ENCODE data around the gene KCTD10.

The KCTD10 gene

DNA sequence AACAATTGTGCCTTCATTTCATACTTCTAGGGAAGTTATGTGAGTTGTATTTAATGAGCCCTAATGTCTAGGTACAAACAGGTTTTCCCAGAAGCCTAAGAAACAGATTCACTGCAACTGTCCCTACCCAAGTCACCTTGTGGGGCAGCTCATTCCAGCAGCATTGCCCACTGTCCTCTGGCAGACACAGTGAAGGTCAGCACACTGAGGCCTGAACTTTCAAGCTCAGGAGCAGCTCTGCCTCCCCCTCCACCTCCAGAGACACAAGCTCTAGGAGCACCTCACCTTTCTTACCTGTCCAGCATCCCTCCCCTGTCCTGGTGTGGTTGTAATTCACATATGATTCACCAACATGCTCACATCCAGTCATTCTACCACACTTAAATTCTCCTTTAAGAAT is 16.0 kb upstream of the KCTD10 start:
- Histone ChIP-seq H3K27ac (ENCODE audit: low read length) (no peak overlapping the region), H3K4me3 (ENCODE audit: low read length) (no peak overlapping the region), H3K79me2 (ENCODE audit: low read length) (no peaks in the 10 kb centered on the region), H3K9ac (ENCODE audit: low read length) (no peak overlapping the region), H2AFZ (ENCODE audit: low read depth, low read length) (no peak overlapping the region), H3K27me3 (ENCODE audit: low read depth, low read length) (no peaks in the 10 kb centered on the region), H3K4me2 (ENCODE audit: low read length) (no peak overlapping the region), H3K4me1 (ENCODE audit: low read length) (no peaks in the 10 kb centered on the region), H3K9me3 (ENCODE audit: insufficient read depth, low read length) (no peaks in the 10 kb centered on the region), H4K20me1 (ENCODE audit: insufficient read depth, low read length) (no peaks in the 10 kb centered on the region), H3K36me3 (replicated peaks; ENCODE audit: low read depth, low read length) (peaks cover 30% of the 10 kb centered on the region)
- TF ChIP-seq EZH2phosphoT487 (IDR thresholded peaks at IDR 0.05; ENCODE audit: low read depth): no peak
- TF ChIP-seq, protein P1, sequence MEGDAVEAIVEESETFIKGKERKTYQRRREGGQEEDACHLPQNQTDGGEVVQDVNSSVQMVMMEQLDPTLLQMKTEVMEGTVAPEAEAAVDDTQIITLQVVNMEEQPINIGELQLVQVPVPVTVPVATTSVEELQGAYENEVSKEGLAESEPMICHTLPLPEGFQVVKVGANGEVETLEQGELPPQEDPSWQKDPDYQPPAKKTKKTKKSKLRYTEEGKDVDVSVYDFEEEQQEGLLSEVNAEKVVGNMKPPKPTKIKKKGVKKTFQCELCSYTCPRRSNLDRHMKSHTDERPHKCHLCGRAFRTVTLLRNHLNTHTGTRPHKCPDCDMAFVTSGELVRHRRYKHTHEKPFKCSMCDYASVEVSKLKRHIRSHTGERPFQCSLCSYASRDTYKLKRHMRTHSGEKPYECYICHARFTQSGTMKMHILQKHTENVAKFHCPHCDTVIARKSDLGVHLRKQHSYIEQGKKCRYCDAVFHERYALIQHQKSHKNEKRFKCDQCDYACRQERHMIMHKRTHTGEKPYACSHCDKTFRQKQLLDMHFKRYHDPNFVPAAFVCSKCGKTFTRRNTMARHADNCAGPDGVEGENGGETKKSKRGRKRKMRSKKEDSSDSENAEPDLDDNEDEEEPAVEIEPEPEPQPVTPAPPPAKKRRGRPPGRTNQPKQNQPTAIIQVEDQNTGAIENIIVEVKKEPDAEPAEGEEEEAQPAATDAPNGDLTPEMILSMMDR (IDR thresholded peaks at IDR 0.05; ENCODE audit: low read depth, low read length): no peak

DNA sequence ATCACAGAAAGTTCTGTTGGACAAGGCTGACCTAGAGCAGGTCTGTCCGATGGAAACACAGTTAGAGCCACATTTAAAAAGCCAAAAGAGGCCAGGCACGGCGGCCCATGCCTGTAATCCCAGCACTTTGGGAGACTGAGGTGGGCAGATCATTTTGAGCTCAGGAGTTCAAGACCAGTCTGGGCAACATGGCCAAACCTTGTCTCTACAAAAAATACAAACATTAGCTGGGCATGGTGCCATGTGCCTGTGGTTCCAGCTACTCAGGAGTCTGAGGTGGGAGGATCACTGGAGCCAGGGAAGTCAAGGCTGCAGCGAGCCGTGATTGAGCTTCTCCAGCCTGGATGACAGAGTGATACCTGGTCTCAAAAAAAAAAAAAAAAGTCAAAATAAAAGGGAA is 15.3 kb upstream of the KCTD10 start:
- Histone ChIP-seq H3K9ac (ENCODE audit: low read length) (no peak overlapping the region), H2AFZ (ENCODE audit: low read depth, low read length) (no peak overlapping the region), H3K9me3 (ENCODE audit: insufficient read depth, low read length) (no peaks in the 10 kb centered on the region), H3K4me2 (ENCODE audit: low read length) (no peak overlapping the region), H3K36me3 (replicated peaks; ENCODE audit: low read depth, low read length) (peaks cover 37% of the 10 kb centered on the region), H3K4me3 (ENCODE audit: low read length) (no peak overlapping the region), H3K27ac (ENCODE audit: low read length) (no peak overlapping the region), H3K79me2 (ENCODE audit: low read length) (no peaks in the 10 kb centered on the region), H3K4me1 (ENCODE audit: low read length) (no peaks in the 10 kb centered on the region), H3K27me3 (ENCODE audit: low read depth, low read length) (no peaks in the 10 kb centered on the region), H4K20me1 (ENCODE audit: insufficient read depth, low read length) (no peaks in the 10 kb centered on the region)
- TF ChIP-seq EZH2phosphoT487 (IDR thresholded peaks at IDR 0.05; ENCODE audit: low read depth): no peak
- TF ChIP-seq, protein P1 (IDR thresholded peaks at IDR 0.05; ENCODE audit: low read depth, low read length): no peak

DNA sequence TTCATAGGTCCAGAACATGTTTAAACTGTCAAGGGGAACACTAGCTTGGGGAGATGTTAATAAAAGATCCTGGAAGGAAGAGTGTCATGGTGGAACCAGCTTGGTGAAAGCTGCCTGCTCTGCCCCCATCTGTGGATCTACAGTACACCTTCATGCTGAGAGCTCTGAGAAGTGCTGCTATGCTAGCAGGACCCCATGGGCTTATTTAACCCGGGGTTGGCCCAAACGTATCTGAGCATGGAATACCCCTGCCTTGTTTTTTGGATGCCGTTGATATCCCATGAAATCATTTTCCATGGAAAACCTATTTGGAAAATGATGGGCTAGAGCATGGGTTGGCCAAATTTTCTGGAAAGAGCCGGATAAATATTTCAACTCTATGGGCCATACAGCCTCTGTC is 14.6 kb upstream of the KCTD10 start:
- Histone ChIP-seq H3K36me3 (replicated peaks; ENCODE audit: low read depth, low read length) (peaks cover 40% of the 10 kb centered on the region), H3K27me3 (ENCODE audit: low read depth, low read length) (no peaks in the 10 kb centered on the region), H3K4me2 (ENCODE audit: low read length) (no peak overlapping the region), H3K9ac (ENCODE audit: low read length) (no peak overlapping the region), H3K9me3 (ENCODE audit: insufficient read depth, low read length) (no peaks in the 10 kb centered on the region), H3K27ac (ENCODE audit: low read length) (no peak overlapping the region), H3K4me1 (ENCODE audit: low read length) (no peaks in the 10 kb centered on the region), H3K4me3 (ENCODE audit: low read length) (no peak overlapping the region), H2AFZ (ENCODE audit: low read depth, low read length) (no peak overlapping the region), H3K79me2 (ENCODE audit: low read length) (no peaks in the 10 kb centered on the region), H4K20me1 (ENCODE audit: insufficient read depth, low read length) (no peaks in the 10 kb centered on the region)
- no peak for TF ChIP-seq EZH2phosphoT487 (IDR thresholded peaks at IDR 0.05; ENCODE audit: low read depth)
- TF ChIP-seq, protein P1 (IDR thresholded peaks at IDR 0.05; ENCODE audit: low read depth, low read length): no peak

DNA sequence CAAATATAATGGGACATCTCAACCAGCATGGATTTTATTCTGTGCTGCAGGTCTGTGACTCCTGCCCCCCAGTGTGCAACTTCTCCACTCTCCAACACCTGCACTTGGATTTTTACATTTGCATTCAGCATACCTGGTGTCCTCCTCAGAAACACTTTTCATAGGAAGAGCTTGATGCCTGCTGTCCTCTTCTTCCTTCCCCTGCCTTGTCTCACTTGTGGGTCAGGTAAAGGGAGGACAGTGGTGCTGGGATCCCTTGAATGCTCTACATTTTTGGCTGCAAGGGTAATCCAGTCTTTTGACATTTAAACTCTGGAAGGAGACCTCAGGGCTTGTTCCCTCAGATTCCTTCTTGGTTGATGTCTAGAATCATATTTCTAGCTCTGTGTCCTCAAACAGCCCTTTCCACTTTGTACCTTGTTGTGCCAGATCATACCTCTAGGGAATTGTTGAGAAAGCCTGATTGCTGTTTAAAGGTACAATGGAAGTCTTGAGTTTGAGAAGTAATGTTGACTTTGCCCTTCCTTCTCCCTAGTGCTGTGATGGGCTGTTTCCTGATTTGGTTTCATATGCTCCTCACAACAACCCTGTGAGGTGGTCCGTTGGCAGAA is 13.0 kb upstream of the KCTD10 start:
- no peak overlapping the region for H2AFZ ChIP-seq (ENCODE audit: low read depth, low read length)
- no peaks in the 10 kb centered on the region for H3K27me3 ChIP-seq (ENCODE audit: low read depth, low read length)
- H3K4me2 ChIP-seq (ENCODE audit: low read length): no peak overlapping the region
- H3K4me1 ChIP-seq (ENCODE audit: low read length): no peaks in the 10 kb centered on the region
- H3K27ac ChIP-seq (ENCODE audit: low read length): no peak overlapping the region
- TF ChIP-seq EZH2phosphoT487 (IDR thresholded peaks at IDR 0.05; ENCODE audit: low read depth): no peak
- TF ChIP-seq, protein P1 (IDR thresholded peaks at IDR 0.05; ENCODE audit: low read depth, low read length): no peak
- peaks cover 47% of the 10 kb centered on the region for H3K36me3 ChIP-seq (replicated peaks; ENCODE audit: low read depth, low read length)
- H4K20me1 ChIP-seq (ENCODE audit: insufficient read depth, low read length): no peaks in the 10 kb centered on the region
- H3K9ac ChIP-seq (ENCODE audit: low read length): no peak overlapping the region
- no peaks in the 10 kb centered on the region for H3K79me2 ChIP-seq (ENCODE audit: low read length)
- no peaks in the 10 kb centered on the region for H3K9me3 ChIP-seq (ENCODE audit: insufficient read depth, low read length)
- H3K4me3 ChIP-seq (ENCODE audit: low read length): no peak overlapping the region

Data from OCI-LY3 (cell line).